Choroid plexus epithelial cell (primary cell): Measurements from ENCODE around the gene TOMM22.

ENCODE experiments used
- DNase-seq: peaks from one replicate; pipeline ENCODE4 v3.0.0-alpha.2; 2010; ENCODE audit warnings: low read depth
- H3K4me3 ChIP-seq: 2 replicates; pipeline ENCODE4 v1.5.1; 2011; ENCODE audit warnings: low read depth, mild to moderate bottlenecking, control low read depth, low read length, moderate library complexity
- TF ChIP-seq, protein P1 (sequence below): conservative IDR thresholded peaks from 2 replicates; pipeline ENCODE4 v1.5.1; 2011; ENCODE audit warnings: low read depth, mild to moderate bottlenecking, control low read depth, inconsistent platforms, low read length, moderate library complexity

The TOMM22 gene

DNA sequence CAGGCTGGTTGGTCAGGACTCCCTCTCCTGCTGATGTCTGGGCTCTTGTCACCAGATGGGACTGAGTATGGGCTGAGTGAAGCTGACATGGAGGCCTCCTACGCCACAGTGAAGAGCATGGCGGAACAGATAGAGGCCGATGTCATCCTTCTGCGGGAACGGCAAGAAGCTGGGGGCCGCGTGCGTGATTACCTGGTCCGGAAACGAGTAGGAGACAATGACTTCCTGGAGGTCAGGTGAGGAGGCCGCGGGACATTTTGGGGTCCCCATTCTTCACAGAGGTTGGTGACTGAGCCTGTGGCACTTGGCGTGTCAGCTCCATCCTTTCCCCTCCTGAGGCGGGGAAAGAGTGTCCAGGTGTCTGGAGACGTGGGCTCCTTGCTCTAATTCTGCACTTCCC lies 34.1 kb downstream of the TOMM22 start:
- no peak for DNase-seq
- TF ChIP-seq, protein P1, sequence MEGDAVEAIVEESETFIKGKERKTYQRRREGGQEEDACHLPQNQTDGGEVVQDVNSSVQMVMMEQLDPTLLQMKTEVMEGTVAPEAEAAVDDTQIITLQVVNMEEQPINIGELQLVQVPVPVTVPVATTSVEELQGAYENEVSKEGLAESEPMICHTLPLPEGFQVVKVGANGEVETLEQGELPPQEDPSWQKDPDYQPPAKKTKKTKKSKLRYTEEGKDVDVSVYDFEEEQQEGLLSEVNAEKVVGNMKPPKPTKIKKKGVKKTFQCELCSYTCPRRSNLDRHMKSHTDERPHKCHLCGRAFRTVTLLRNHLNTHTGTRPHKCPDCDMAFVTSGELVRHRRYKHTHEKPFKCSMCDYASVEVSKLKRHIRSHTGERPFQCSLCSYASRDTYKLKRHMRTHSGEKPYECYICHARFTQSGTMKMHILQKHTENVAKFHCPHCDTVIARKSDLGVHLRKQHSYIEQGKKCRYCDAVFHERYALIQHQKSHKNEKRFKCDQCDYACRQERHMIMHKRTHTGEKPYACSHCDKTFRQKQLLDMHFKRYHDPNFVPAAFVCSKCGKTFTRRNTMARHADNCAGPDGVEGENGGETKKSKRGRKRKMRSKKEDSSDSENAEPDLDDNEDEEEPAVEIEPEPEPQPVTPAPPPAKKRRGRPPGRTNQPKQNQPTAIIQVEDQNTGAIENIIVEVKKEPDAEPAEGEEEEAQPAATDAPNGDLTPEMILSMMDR, result no peak
- no peak overlapping the region for H3K4me3 ChIP-seq

DNA sequence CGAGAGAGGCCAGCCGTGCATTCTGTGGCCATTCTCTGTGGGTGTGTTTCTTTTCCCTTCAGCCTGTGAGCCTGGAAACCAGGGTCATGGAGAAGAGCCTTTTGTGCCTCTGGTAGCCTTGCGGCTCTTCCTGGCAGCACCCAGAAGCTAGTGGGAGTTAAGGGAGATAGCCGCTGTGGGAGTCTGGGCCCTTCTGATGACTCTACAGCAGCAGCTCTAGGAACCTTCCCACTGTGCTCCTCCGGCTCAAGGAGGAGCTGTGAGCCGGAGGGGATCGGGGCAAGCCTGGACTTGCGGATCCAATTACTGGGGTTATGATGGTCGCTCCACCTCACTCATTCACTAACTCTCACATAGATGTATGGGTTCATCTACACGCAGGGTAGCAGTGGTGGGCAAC lies 34.5 kb downstream of the TOMM22 start:
- no peak for DNase-seq

DNA sequence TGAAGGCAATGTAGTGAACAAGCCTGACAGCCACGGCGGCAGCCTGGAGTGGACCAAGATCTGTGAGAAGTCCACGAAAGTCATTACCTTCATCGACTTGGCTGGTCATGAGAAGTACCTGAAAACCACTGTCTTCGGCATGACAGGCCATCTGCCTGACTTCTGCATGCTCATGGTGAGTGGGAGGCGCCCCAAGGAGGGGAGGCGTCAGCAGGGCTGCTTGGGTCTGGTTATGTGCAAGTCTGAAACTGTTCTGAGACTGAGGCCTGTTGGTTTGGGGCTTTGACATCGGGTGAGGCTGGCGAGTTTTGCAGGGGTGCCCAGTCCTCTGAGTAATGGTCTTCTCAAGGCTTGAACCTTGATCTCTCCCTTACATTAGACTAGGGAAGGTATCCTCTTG lies 35.1 kb downstream of the TOMM22 start:
- TF ChIP-seq, protein P1, result no peak
- H3K4me3 ChIP-seq, result no peak overlapping the region
- no peak for DNase-seq

More for the DNA sequence above, 34.5 kb downstream of the TOMM22 start:
- TF ChIP-seq, protein P1, result no peak
- no peak overlapping the region for H3K4me3 ChIP-seq

DNA sequence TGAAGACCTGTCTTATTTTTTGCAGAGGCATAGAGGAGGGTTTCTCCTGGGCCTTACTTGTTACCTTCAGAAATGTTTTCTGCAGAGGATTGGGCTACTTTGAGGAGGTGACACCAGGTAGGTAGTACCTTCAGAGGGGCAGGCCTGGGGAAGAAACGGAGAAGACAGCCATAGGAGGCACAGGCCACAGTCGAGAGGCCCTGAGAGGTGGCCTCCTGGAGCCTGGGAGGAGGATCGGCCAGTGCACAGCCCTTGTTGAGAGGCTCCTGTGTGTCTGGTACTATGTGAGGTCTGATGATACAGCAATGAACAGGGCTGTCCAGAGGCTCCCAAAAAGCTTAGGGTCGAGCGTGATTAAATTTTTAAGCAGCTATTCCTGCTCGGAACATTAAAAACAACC lies 35.5 kb downstream of the TOMM22 start:
- DNase-seq, result no peak
- TF ChIP-seq, protein P1, result no peak

DNA sequence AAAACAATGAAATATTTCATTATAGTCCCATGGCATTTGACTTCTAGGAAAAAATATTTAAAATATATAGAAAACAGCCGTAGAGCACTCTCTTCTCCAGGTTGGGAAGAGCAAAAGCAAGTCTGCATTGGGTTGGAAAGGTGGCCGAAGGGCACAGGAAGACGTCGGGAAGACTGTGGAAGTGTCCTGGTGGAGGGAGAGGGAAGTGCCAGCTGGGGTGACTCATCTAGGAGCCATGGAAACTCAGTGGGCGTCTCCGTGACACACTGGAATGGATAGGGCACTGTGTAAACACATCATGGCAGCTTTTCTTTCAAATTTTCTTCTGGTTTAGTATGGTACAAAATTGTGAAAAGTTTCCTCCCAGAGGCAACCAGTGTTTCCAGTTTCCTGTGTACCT lies 36.7 kb downstream of the TOMM22 start:
- peak; percentile 62 for DNase-seq
- no peak overlapping the region for H3K4me3 ChIP-seq
- TF ChIP-seq, protein P1, result peak; percentile 65

More for the DNA sequence above, 35.5 kb downstream of the TOMM22 start:
- H3K4me3 ChIP-seq, result no peak overlapping the region

DNA sequence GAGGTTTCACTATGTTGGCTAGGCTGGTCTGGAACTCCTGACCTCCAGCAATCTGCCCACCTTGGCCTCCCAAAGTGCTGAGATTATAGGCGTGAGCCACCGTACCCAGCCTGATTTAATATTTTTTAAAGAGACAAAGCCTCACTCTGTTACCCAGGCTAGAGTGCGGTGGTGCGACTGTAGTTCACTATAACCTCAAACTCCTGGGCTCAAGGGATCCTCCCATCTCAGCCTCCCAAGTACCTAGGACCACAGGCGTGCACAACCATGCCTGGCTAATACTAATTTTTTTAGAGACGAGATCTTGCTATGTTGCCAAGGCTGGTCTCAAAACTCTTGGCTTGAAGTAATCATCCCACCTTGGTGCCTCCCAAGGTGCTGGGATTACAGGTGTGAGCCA lies 37.4 kb downstream of the TOMM22 start:
- no peak for DNase-seq
- TF ChIP-seq, protein P1, result no peak
- H3K4me3 ChIP-seq, result no peak overlapping the region

DNA sequence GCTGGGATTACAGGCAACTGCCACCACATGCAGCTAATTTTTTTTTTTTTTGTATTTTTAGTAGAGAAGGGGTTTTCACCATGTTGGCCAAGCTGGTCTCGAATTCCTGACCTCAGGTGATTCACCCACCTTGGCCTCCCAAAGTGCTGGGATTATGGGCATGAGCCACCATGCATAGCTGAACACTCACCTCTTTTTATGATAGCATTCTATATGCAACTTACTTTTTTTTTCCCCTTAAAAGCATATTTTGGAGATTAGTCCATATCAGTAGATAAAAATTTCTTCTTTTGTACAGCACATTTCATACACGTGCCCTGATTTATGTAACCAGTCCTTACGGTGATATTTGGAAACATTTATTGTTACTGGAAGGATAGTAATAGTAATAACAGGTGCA lies 38.6 kb downstream of the TOMM22 start:
- TF ChIP-seq, protein P1, result no peak
- no peak for DNase-seq
- no peak overlapping the region for H3K4me3 ChIP-seq
